K562 (cell line): Measurements from ENCODE around the gene G6PD. TPM values are rescaled to one million over a fixed set of nuclear protein-coding genes. Genes with fewer than 3 reads are reported as not detected.

Source experiments
- ATF2 ChIP-seq: sonication (generic); formaldehyde crosslinking; IDR thresholded peaks from 2 replicates; pipeline ENCODE4 v1.8.1; 2022; ENCODE audit warnings: missing genetic modification reagents
- DACH1 ChIP-seq: fragments of 450-650 bp; IDR thresholded peaks from 2 replicates; pipeline ENCODE4 v1.6.1; 2018; ENCODE audit not compliant: partially characterized antibody
- GATA2 ChIP-seq: sonication (generic); formaldehyde crosslinking; IDR thresholded peaks from 2 replicates; pipeline ENCODE4 v1.4.0; 2020; ENCODE audit warnings: mild to moderate bottlenecking, missing genetic modification reagents
- HBP1 ChIP-seq: fragments of 450-650 bp; formaldehyde crosslinking; IDR thresholded peaks from 2 replicates; pipeline ENCODE4 v1.4.0; 2022; ENCODE audit warnings: missing genetic modification characterization
- NR2C2 ChIP-seq, 2 experiments: fragments of 200-800 bp in 1 of 2; sonication (Bioruptor generic) in 1 of 2; sonication (generic) in 1 of 2; formaldehyde crosslinking in 1 of 2; IDR thresholded peaks; 2 replicates each; pipeline versions ENCODE4 v1.6.1 to v1.8.0; 2016 to 2022; ENCODE audit warnings: mild to moderate bottlenecking in 1 of 2, missing compliant biosample characterization in 1 of 2, missing genetic modification characterization in 1 of 2, missing genetic modification reagents in 1 of 2
- RB1 ChIP-seq: fragments of 450-650 bp; IDR thresholded peaks from 2 replicates; pipeline ENCODE4 v1.6.1; 2017; ENCODE audit warnings: low read depth, mild to moderate bottlenecking
- SIN3B ChIP-seq: fragments of 450-650 bp; IDR thresholded peaks from 2 replicates; pipeline ENCODE4 v1.6.1; 2017; ENCODE audit warnings: low read depth, mild to moderate bottlenecking, moderate library complexity
- ZNF780A ChIP-seq: fragments of 250-450 bp; sonication (Bioruptor Pico); IDR thresholded peaks from 2 replicates; pipeline ENCODE4 v1.5.0; 2021; ENCODE audit warnings: mild to moderate bottlenecking
- polyA plus RNA-seq, 8 experiments: library from polyadenylated mRNA; depleted of rRNA in 4 of 8; stranded (reverse) in 5 of 8; unstranded in 3 of 8; fragments of >200 nt; fragmentation: Nextera tagmentation in 2 of 8; fragmentation: Illumina TruSeq in 1 of 8; extraction: Ambion mirVana in 2 of 8; extraction: Trizol in 1 of 8; gene quantifications; 2 replicates each; pipeline versions ENCODE4 v1.2.1 to v1.2.3, GENCODE V29; 2011 to 2014; ENCODE audit warnings: inconsistent platforms in 1 of 8, missing spikeins in 1 of 8
- total RNA-seq, 7 experiments: library from RNA; depleted of rRNA in 6 of 7; stranded (reverse); fragments of >200 nt in 6 of 7; fragmentation: Illumina TruSeq in 2 of 7; extraction: Trizol in 2 of 7; gene quantifications; 2 replicates each; pipeline versions ENCODE4 v1.2.1 to v1.2.3, GENCODE V29; 2011 to 2021; ENCODE audit warnings: low replicate concordance in 1 of 7

The G6PD gene
- total and polyA plus RNA-seq, 9 of the 15 experiments (the other 6 are each of a cell fraction or from before 2014, with no cell fraction given) = 2.9 to 222 (median 66.4) TPM

GRCh38 chrX:154482786-154483185, 63.9 kb downstream of the G6PD start (continued):
- TF ChIP-seq HBP1 (no peak), NR2C2 (CRISPR knock-in tag; IDR thresholded peaks at IDR 0.05) (no peak), NR2C2 (tag; IDR thresholded peaks at IDR 0.05) (no peak), ATF2 (CRISPR knock-in tag) (no peak), SIN3B (no peak), ZNF780A (no peak), DACH1 (peak; percentile 53), RB1 (no peak), GATA2 (no peak)
- TF ChIP-seq, all 486 proteins: peak for 6
